Gastrocnemius medialis (tissue), 4 donors: ENCODE measurements around the gene GPD1. TPM values are rescaled to one million over a fixed set of nuclear protein-coding genes. Genes with fewer than 3 reads are reported as not detected.

ENCODE experiments used
- ATAC-seq, 2 donors: fragments of 150-250 bp; one replicate each; pipeline ENCODE4 v1.9.1; 2016
- DNase-seq, 2 donors: peaks; one replicate each; pipeline ENCODE4 v3.0.0-alpha.2; 2019
- H3K27ac ChIP-seq, 4 donors: fragments of 200-600 bp; sonication (generic); 1 replicate in 1 of 4; 2 replicates in 3 of 4; pipeline ENCODE4 v1.5.1; 2016 to 2018; ENCODE audit warnings: mild to moderate bottlenecking in 2 of 4, moderate library complexity in 1 of 4
- H3K27me3 ChIP-seq, 3 donors: fragments of 200-600 bp; sonication (generic) in 2 of 3; 1 replicate in 1 of 3; 2 replicates in 2 of 3; pipeline versions ENCODE4 v1.5.1 to v1.6.0; 2016 to 2019; ENCODE audit warnings: mild to moderate bottlenecking in 1 of 3, moderate library complexity in 1 of 3
- H3K36me3 ChIP-seq, 2 donors: fragments of 200-600 bp; sonication (generic) in 1 of 2; one replicate each; pipeline ENCODE4 v1.5.1; 2017 to 2018
- H3K4me1 ChIP-seq, 2 donors: fragments of 200-600 bp; sonication (generic) in 1 of 2; one replicate each; pipeline ENCODE4 v1.5.1; 2016 to 2017; ENCODE audit warnings: mild to moderate bottlenecking in 2 of 2
- H3K4me3 ChIP-seq, 4 donors: fragments of 200-600 bp; sonication (generic) in 3 of 4; 1 replicate in 1 of 4; 2 replicates in 3 of 4; pipeline ENCODE4 v1.5.1; 2016 to 2019; ENCODE audit warnings: mild to moderate bottlenecking in 2 of 4
- H3K9me3 ChIP-seq, 3 donors: fragments of 200-600 bp; sonication (generic) in 2 of 3; 1 replicate in 1 of 3; 2 replicates in 2 of 3; pipeline ENCODE4 v1.5.1; 2016 to 2019
- CTCF ChIP-seq, 5 experiments: fragments of 450-650 bp in 3 of 5; fragments of 200-600 bp in 2 of 5; sonication (generic) in 2 of 5; IDR thresholded peaks in 4 of 5; conservative IDR thresholded peaks in 1 of 5; 1 replicate in 4 of 5; 2 replicates in 1 of 5; pipeline ENCODE4 v1.5.1; 2016 to 2019; ENCODE audit warnings: antibody characterized with exemption in 5 of 5, mild to moderate bottlenecking in 3 of 5, moderate library complexity in 3 of 5
- POLR2A ChIP-seq, 2 donors: fragments of 450-650 bp; IDR thresholded peaks; one replicate each; pipeline ENCODE4 v1.6.1; 2017; ENCODE audit warnings: antibody characterized with exemption in 2 of 2, mild to moderate bottlenecking in 2 of 2, moderate library complexity in 2 of 2
- in situ Hi-C, 4 donors: fragments of 200-750 bp; cut with MboI; loops; one replicate each; pipeline versions ENCODE4 v1.15.0 to v1.8.0; 2017; ENCODE audit warnings: low sequenced_read_pairs in 4 of 4
- intact Hi-C: fragments of 100-400 bp; cut with DNase I; formaldehyde crosslinking; loops from one replicate; pipeline ENCODE4 v1.15.1; 2023; ENCODE audit warnings: low total_unique reads
- total RNA-seq, 4 donors: library from RNA; depleted of rRNA; stranded (reverse); fragments of >200 nt; gene quantifications; one replicate each; pipeline versions ENCODE4 v1.1.0 to v1.2.3, GENCODE V29; 2016

Gene GPD1
- total RNA-seq, 4 donors from 2014 or later, result 68.2 to 763 (median 288) TPM

GRCh38 chr12:50157259-50157658 lies 53.5 kb downstream of the GPD1 start:
- no peak overlapping the region for H3K4me3 ChIP-seq
- no peak overlapping the region for H3K27ac ChIP-seq
- in situ Hi-C loops, result no loop called here
- no peak for DNase-seq
- H3K9me3 ChIP-seq, result no peaks in the 10 kb centered on the region
- H3K27me3 ChIP-seq, result no peaks in the 10 kb centered on the region
- ATAC-seq, result no peak
- TF ChIP-seq POLR2A (IDR thresholded peaks at IDR 0.05) (no peak), CTCF (IDR thresholded peaks at IDR 0.05 in 4 of 5, conservative IDR thresholded peaks at IDR 0.05 in 1 of 5) (no peak)
- no peaks in the 10 kb centered on the region for H3K4me1 ChIP-seq
- no peaks in the 10 kb centered on the region for H3K36me3 ChIP-seq
- intact Hi-C loops, result no loop called here

- Histone ChIP-seq H3K9me3 (no peaks in the 10 kb centered on the region), H3K27me3 (no peaks in the 10 kb centered on the region), H3K36me3 (no peaks in the 10 kb centered on the region), H3K4me1 (no peaks in the 10 kb centered on the region), H3K27ac (no peak overlapping the region), H3K4me3 (no peak overlapping the region)
- in situ Hi-C loops, result loop anchor here in 1 of 4 donors (10.0 kb wide), 1 partner anchor 56 kb away; the partner anchor contains the start of gene GPD1
- ATAC-seq, result no peak
- DNase-seq, result no peak
- intact Hi-C loops, result no loop called here
- no peak for TF ChIP-seq POLR2A (IDR thresholded peaks at IDR 0.05)
- no peak for TF ChIP-seq CTCF (IDR thresholded peaks at IDR 0.05 in 4 of 5, conservative IDR thresholded peaks at IDR 0.05 in 1 of 5)
These were observed 56.8 kb downstream of the GPD1 start for GRCh38 chr12:50160643-50161042.

Other genes starting within 250 kb of the GPD1 start
- gene FAIM2, start 200.1 kb upstream of the GPD1 start, total RNA-seq, result 1 to 10 TPM in 1 of 4 donors, under 1 TPM in 1, not detected in 2; 0.13 to 1.1 TPM
- gene AQP2, start 153.3 kb upstream of the GPD1 start, total RNA-seq, result not detected
- gene AQP5, start 142.1 kb upstream of the GPD1 start, total RNA-seq, result not detected
- not detected for gene AQP6, start 131.1 kb upstream of the GPD1 start, total RNA-seq
- 10 to 100 TPM in 1 of 4 donors, 1 to 10 TPM in 3; 5.6 to 13.3 (median 6.5) TPM for gene RACGAP1, start 78.5 kb upstream of the GPD1 start, total RNA-seq
- gene ASIC1, start 46.4 kb upstream of the GPD1 start, total RNA-seq, result under 1 TPM in 2 of 4 donors, not detected in 2; 0.15 to 0.53 TPM
- 10 to 100 TPM; 16.9 to 27.3 (median 20.1) TPM for gene SMARCD1, start 18.7 kb upstream of the GPD1 start, total RNA-seq
- gene COX14, start 8.2 kb downstream of the GPD1 start, total RNA-seq, result 100 to 1,000 TPM in 3 of 4 donors, 10 to 100 TPM in 1; 98.8 to 137 (median 106) TPM
- gene CERS5, start 63.4 kb downstream of the GPD1 start, total RNA-seq, result 1 to 10 TPM; 5.4 to 9.2 (median 7.3) TPM
- gene LIMA1, start 179.5 kb downstream of the GPD1 start, total RNA-seq, result 10 to 100 TPM in 1 of 4 donors, 1 to 10 TPM in 3; 7.4 to 24.5 (median 8.8) TPM